Measurements from ENCODE around the gene CCR7. TPM values are rescaled to one million over a fixed set of nuclear protein-coding genes. Genes with fewer than 3 reads are reported as not detected.
A peak's percentile ranks its signal among the peaks of the same experiment; 100 is the strongest.
"Not testable (repeated sequence)": the region's sequence is repeated elsewhere in the genome, so short reads cannot be mapped to it uniquely, and the experiment has no call there.

CCR7 gene
- polyA plus RNA-seq, 6 donors from 2014 or later, result 442 to 802 (median 622) TPM

GRCh38 chr17:40582328-40582901, 17.1 kb upstream of the CCR7 start:
- Mint-ChIP-seq H3K36me3 (peaks cover 7 to 23% of the 10 kb centered on the region in 2 donors), H3K4me1 (peaks cover 68 to 95% (median 89%) of the 10 kb centered on the region in 3 donors), H3K4me3 (peak overlapping the region; percentile 21 to 92 (median 76)), H3K9me3 (peaks cover 0 to 27% (median 16%) of the 10 kb centered on the region in 7 donors), H3K27ac (peak overlapping the region; percentile 50 to 97 (median 92)), H3K27me3 (no peaks in the 10 kb centered on the region)
- peak; percentile 80 for DNase-seq
- peak; percentile 82 for ATAC-seq (ENCODE audit: low read depth in 2 of 2)

GRCh38 chr17:40580140-40580539, 14.9 kb upstream of the CCR7 start:
- Mint-ChIP-seq H3K4me1 (peaks cover 58 to 88% (median 78%) of the 10 kb centered on the region in 3 donors), H3K4me3 (peak overlapping the region in 4 of 8 donors; percentile 10 to 56 (median 30)), H3K9me3 (peaks cover 0 to 16% (median 9%) of the 10 kb centered on the region in 7 donors), H3K36me3 (peaks cover 5 to 11% of the 10 kb centered on the region in 2 donors), H3K27me3 (no peaks in the 10 kb centered on the region), H3K27ac (peak overlapping the region in 4 of 6 donors; percentile 77 to 95 (median 82))
- no peak for DNase-seq
- no peak for ATAC-seq (ENCODE audit: low read depth in 2 of 2)

- ATAC-seq (ENCODE audit: low read depth in 2 of 2) (no peak), DNase-seq (no peak)
- H3K9me3 Mint-ChIP-seq, result peaks cover 0 to 18% (median 9%) of the 10 kb centered on the region in 7 donors
- H3K27ac Mint-ChIP-seq, result peak overlapping the region in 4 of 6 donors; percentile 35 to 95 (median 74)
- no peaks in the 10 kb centered on the region for H3K27me3 Mint-ChIP-seq
- peaks cover 0 to 10% of the 10 kb centered on the region in 2 donors for H3K36me3 Mint-ChIP-seq
- peaks cover 55 to 82% (median 72%) of the 10 kb centered on the region in 3 donors for H3K4me1 Mint-ChIP-seq
- H3K4me3 Mint-ChIP-seq, result peak overlapping the region in 1 of 8 donors; percentile 10
Observed at GRCh38 chr17:40579471-40579870, 14.2 kb upstream of the CCR7 start.

DNA sequence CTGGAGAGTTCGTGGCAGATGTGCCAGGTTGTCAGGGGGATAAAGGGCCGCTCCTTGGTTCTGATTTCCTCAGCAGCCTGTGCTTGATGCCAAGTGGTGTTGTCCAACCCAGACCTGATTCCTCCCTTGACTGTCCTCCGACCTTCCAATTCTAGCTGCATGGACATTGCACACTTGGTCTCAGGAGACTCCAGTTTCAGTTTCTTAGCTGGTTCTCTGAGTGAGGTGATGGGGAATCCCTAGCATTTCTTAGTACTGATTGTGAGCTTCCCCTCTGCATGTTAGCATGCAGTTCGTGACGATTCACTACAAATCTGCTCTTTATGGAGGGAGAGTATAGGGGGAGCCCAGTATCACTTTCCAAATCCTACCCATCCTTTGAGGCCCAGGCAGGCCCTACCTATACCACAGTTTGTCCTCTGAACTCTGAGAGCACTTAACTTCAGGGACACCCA, 12.4 kb upstream of the CCR7 start:
- Mint-ChIP-seq H3K4me1 (peaks cover 49 to 73% (median 60%) of the 10 kb centered on the region in 3 donors), H3K4me3 (peak overlapping the region; percentile 8 to 86 (median 79)), H3K27ac (peak overlapping the region; percentile 14 to 95 (median 92)), H3K36me3 (peaks cover 0 to 9% of the 10 kb centered on the region in 2 donors), H3K9me3 (peaks cover 0 to 25% (median 18%) of the 10 kb centered on the region in 7 donors), H3K27me3 (no peaks in the 10 kb centered on the region)
- ATAC-seq (ENCODE audit: low read depth in 2 of 2) (peak; percentile 84), DNase-seq (peak; percentile 64)

GRCh38 chr17:40576113-40576740, 11.0 kb upstream of the CCR7 start:
- Mint-ChIP-seq H3K4me3 (peak overlapping the region in 1 of 8 donors; percentile 6), H3K9me3 (peaks cover 4 to 39% (median 29%) of the 10 kb centered on the region in 7 donors), H3K4me1 (peaks cover 47 to 72% (median 60%) of the 10 kb centered on the region in 3 donors), H3K36me3 (peaks cover 7 to 18% of the 10 kb centered on the region in 2 donors), H3K27ac (peak overlapping the region in 3 of 6 donors; percentile 0 to 65 (median 3)), H3K27me3 (no peaks in the 10 kb centered on the region)
- DNase-seq (no peak), ATAC-seq (ENCODE audit: low read depth in 2 of 2) (no peak)

- no peak for ATAC-seq (ENCODE audit: low read depth in 2 of 2)
- Mint-ChIP-seq H3K36me3 (peaks cover 7 to 23% of the 10 kb centered on the region in 2 donors), H3K4me3 (no peak overlapping the region), H3K27ac (no peak overlapping the region), H3K4me1 (peaks cover 41 to 57% (median 46%) of the 10 kb centered on the region in 3 donors), H3K9me3 (peaks cover 4 to 42% (median 29%) of the 10 kb centered on the region in 7 donors), H3K27me3 (no peaks in the 10 kb centered on the region)
- DNase-seq, result no peak
Observed at GRCh38 chr17:40574292-40574691, 9.0 kb upstream of the CCR7 start.

DNA sequence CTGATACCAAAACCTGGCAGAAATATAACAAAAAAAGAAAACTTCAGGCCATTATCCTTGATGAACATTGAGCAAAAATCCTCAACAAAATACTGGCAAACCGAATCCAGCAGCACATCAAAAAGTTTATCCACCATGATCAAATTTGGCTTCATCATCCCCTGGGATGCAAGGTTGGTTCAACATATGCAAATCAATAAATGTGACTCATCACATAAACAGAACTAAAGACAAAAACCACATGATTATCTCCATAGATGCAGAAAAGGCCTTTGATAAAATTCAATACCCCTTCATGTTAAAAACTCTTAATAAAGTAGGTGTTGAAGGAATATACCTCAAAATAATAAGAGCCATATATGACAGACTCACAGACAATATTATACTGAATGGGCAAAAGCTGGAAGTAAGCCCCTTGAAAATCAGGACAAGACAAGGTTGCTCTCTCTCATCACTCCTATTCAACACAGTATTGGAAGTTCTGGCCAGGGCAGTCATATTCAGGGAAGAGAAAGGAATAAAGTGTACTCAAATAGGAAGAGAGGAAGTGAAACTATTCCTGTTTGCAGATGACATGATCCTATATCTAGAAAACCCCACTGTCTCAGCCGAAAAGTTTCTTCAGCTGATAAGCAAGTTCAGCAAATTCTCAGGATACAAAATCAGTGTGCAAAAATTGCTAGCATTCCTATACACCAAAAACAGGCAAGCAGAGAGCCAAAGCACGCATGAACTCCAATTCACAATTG, 7.1 kb upstream of the CCR7 start:
- not testable (repeated sequence) for DNase-seq; H3K27me3 Mint-ChIP-seq; ATAC-seq (ENCODE audit: low read depth in 2 of 2)
- peak overlapping the region in 3 of 8 donors; percentile 4 to 37 (median 10) for H3K4me3 Mint-ChIP-seq
- peaks cover 36 to 51% (median 38%) of the 10 kb centered on the region in 3 donors for H3K4me1 Mint-ChIP-seq
- peaks cover 4 to 42% (median 29%) of the 10 kb centered on the region in 7 donors for H3K9me3 Mint-ChIP-seq
- H3K27ac Mint-ChIP-seq, result peak overlapping the region in 4 of 6 donors; percentile 6 to 84 (median 62)
- peaks cover 7 to 23% of the 10 kb centered on the region in 2 donors for H3K36me3 Mint-ChIP-seq

- peak overlapping the region in 2 of 8 donors; percentile 2 to 29 for H3K4me3 Mint-ChIP-seq
- H3K36me3 Mint-ChIP-seq, result peaks cover 20 to 31% of the 10 kb centered on the region in 2 donors
- ATAC-seq (ENCODE audit: low read depth in 2 of 2), result no peak
- H3K4me1 Mint-ChIP-seq, result peaks cover 53 to 72% (median 54%) of the 10 kb centered on the region in 3 donors
- no peak for DNase-seq
- H3K27ac Mint-ChIP-seq, result peak overlapping the region in 5 of 6 donors; percentile 39 to 100 (median 87)
- H3K9me3 Mint-ChIP-seq, result peaks cover 2 to 21% (median 15%) of the 10 kb centered on the region in 7 donors
- H3K27me3 Mint-ChIP-seq, result no peaks in the 10 kb centered on the region
Observed at GRCh38 chr17:40568074-40568836, 3.0 kb upstream of the CCR7 start.

DNA sequence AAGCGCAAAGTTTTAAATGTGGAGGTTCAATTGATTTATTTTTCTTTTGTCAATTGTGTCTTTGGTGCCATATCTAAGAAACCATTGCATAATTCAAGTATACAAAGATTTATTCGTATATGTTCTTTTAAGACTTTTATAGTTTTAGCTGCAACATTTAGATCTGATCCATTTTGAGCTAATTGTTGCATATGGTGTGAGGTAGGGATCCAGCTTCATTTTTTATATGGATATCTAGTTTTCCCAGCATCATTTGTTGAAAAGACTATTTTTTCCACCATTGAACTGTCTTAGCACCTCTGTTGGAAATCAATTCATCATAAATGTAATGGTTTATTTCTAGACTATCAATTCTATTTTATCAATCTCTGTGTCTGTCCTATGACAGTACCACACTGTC, 2.1 kb upstream of the CCR7 start:
- Mint-ChIP-seq H3K27me3 (no peaks in the 10 kb centered on the region), H3K9me3 (peaks cover 2 to 17% (median 9%) of the 10 kb centered on the region in 7 donors), H3K4me1 (peaks cover 53 to 72% (median 56%) of the 10 kb centered on the region in 3 donors), H3K27ac (peak overlapping the region in 4 of 6 donors; percentile 71 to 100 (median 87)), H3K36me3 (peaks cover 26 to 40% of the 10 kb centered on the region in 2 donors), H3K4me3 (peak overlapping the region in 3 of 8 donors; percentile 16 to 75 (median 29))
- no peak for DNase-seq
- ATAC-seq (ENCODE audit: low read depth in 2 of 2), result no peak

- Mint-ChIP-seq H3K27me3 (no peaks in the 10 kb centered on the region), H3K9me3 (peaks cover 0 to 2% (median 0%) of the 10 kb centered on the region in 7 donors), H3K4me3 (peak overlapping the region; percentile 83 to 100 (median 99)), H3K36me3 (peaks cover 19 to 29% of the 10 kb centered on the region in 2 donors), H3K27ac (peak overlapping the region; percentile 98 to 100 (median 99)), H3K4me1 (peaks cover 53 to 74% (median 56%) of the 10 kb centered on the region in 3 donors)
- DNase-seq (no peak), ATAC-seq (ENCODE audit: low read depth in 2 of 2) (no peak)
Observed at GRCh38 chr17:40565769-40566409, 617 bp upstream of the CCR7 start.

DNA sequence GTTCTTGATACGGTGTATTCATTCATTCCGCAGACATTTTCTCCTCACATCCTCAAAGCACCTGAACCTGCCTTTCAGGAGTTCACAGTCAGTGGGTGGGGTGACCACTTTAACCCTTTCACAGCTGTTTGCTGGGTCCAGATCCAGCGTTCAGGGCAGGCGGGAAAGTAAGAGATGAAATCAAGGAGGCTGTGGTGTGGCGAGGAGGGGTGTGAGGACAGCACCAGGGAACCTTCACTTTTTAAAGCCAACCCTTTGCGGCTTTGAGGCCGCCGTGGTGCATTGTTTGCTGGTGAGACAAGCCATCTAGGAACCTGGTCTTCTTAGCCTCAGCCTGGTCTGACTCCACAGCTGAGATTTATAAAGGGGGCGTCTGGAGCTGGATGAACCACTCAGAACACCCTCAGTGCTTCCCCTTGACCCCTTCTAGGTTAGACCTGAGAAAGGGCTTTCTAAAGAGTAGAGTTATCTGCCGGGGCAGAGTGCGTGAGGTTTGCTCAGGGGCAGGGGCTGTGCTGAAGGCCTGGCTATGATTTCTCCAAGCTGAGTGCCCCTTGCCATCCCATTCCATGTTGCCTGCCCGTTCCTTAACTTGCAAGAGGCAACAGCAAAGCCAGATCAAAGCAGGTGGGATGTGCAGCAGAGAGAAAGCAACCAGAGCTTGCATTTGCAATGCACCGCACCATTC, 933 bp downstream of the CCR7 start:
- peak overlapping the region; percentile 83 to 100 (median 99) for H3K4me3 Mint-ChIP-seq
- no peaks in the 10 kb centered on the region for H3K9me3 Mint-ChIP-seq
- DNase-seq, result no peak
- H3K36me3 Mint-ChIP-seq, result peaks cover 19 to 35% of the 10 kb centered on the region in 2 donors
- peaks cover 63 to 89% (median 67%) of the 10 kb centered on the region in 3 donors for H3K4me1 Mint-ChIP-seq
- H3K27ac Mint-ChIP-seq, result peak overlapping the region; percentile 98 to 100 (median 99)
- ATAC-seq (ENCODE audit: low read depth in 2 of 2), result no peak
- no peaks in the 10 kb centered on the region for H3K27me3 Mint-ChIP-seq
